Measurements from ENCODE around the gene FLAD1.

DNA sequence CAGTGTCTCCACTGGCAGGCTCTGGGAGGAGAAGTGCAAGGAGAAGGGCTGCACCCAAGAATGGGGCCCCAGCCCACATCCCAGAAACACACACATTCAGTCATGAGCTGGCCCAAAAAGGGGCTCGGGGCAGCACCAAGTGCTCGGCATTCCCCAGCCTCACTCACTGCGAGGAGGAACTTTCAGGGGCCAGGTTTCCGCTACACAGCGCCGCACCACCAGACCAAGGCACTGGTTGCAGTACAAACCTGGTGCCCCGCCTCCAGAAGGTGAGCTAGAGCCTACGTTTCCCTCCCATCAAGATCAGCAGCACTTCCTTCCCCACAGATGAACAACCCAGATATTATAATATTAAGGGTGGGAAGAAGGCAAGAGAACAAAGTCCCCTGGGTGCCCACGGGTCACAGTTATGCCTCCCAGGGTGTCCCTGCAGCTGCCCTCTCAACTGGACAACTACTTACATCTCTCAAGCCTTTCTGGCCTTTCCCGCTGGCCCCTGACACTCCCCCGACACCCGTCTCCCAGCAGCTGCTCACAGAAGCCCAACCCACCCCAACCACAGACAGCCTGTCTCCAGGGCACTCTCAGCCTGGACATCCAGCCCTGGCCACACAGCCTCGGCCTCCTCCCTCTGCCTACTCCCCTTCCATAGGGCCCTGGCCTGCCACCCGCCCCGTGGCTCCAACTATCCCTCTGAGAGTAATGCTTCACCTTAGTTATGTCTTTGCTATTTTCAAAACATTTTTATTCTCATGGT lies 31.1 kb upstream of the FLAD1 start:
- TF ChIP-seq CTCF (IDR thresholded peaks at IDR 0.05): no peak
- TF ChIP-seq POLR2A (IDR thresholded peaks at IDR 0.05): no peak

All from uterus (tissue), 2 donors.